SK-N-MC (cell line): Measurements from ENCODE around the gene ZNF516.

Experiments used
- EZH2 ChIP-seq: fragments of 200-600 bp; sonication (generic); IDR thresholded peaks from one replicate; pipeline ENCODE4 v1.6.1; 2017; ENCODE audit warnings: antibody characterized with exemption
- POLR2AphosphoS5 ChIP-seq: IDR thresholded peaks from 2 replicates; pipeline ENCODE4 v1.6.1; 2012; ENCODE audit warnings: mild to moderate bottlenecking, low read depth, low read length, borderline replicate concordance

DNA sequence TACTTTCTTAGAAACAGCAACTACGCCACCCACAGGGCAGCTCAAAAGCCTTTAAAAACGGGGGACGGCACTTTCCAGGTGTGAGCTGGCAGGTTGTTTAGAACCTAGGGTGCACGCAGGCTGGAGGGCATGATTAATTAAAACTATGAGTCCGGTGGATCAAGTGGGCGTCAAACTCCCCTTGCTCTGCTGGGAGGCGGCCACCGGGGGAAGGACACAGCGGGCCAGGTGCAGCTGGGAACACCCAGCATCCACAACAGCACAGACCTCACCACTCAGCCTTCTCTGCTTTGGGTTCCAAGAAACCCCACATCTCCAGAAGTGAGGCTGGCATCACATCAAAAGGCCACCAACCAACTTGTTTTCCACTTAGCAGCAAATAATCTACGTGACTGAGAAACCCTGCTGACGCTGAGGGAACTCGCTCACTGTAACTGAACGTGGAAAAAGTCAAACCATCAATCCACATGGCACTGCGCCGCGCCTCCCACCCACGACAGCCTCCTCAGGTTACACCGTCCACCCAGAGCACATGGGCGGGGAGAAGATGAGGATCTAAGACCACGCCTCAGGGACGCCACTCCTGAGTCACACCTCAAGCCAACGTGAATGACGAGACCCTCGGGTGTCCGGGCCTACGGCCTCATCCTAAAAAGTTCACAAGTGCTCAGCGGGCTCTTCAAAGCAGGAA is 118.2 kb downstream of the ZNF516 start:
- TF ChIP-seq EZH2 (no peak), POLR2AphosphoS5 (no peak)
